H7 (cell line): ENCODE measurements around the gene VAV1. TPM values are rescaled to one million over a fixed set of nuclear protein-coding genes. Genes with fewer than 3 reads are reported as not detected.
"Not testable (repeated sequence)": the region's sequence is repeated elsewhere in the genome, so short reads cannot be mapped to it uniquely, and the experiment has no call there.

Source experiments
- DNase-seq: peaks from one replicate; pipeline ENCODE4 v3.0.0; 2012
- H3K27me3 ChIP-seq: 2 replicates; pipeline ENCODE4 v1.6.0; 2011; ENCODE audit warnings: mild to moderate bottlenecking, low read length; ENCODE audit not compliant: control insufficient read depth, insufficient read depth
- H3K36me3 ChIP-seq: replicated peaks from 2 replicates; pipeline ENCODE4 v1.5.1; 2011; ENCODE audit warnings: low read length; ENCODE audit not compliant: control insufficient read depth, insufficient read depth
- H3K4me3 ChIP-seq: 2 replicates; pipeline ENCODE4 v1.5.1; 2011; ENCODE audit warnings: low read depth, mild to moderate bottlenecking, control low read depth, low read length, moderate library complexity; ENCODE audit not compliant: insufficient read depth
- total RNA-seq: library from RNA; depleted of rRNA; stranded (reverse); fragments of >200 nt; shearing (Covaris generic); gene quantifications from 2 replicates; pipeline ENCODE4 v1.2.3, GENCODE V29; 2014

VAV1 gene
- total RNA-seq, 1 experiment from 2014 or later, result 9.5 TPM

DNA sequence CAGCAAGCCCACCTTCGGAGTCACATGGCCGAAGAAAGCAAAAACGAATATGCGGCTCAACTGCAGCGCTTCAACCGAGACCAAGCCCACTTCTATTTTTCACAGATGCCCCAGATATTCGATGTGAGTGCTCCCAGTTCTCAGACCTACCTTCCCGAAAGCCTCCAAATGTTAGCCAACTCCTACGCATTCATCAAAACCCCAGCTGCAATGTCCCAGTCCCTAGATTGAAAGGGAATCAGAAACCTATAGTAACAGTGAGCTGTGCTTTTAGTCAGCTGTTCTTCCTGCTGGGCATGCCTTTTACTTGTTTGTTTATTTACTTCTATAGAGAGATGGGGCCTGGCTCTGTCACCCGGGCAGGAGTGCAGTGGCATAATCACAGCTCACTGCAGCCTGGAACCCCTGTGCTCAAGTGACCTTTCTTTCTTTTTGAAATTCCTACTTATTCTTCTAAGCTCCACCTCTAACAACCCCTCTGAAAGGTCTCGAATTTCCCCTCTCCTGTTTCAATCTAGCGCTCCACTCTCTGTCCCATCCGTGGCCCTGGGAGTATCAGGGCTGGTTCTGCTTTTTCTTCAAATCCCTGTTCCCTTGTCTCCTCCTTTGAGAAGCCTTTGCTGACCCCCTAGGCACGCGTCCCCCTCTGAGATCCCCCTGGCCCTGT is 28.7 kb upstream of the VAV1 start:
- peaks cover 31% of the 10 kb centered on the region for H3K36me3 ChIP-seq
- no peak overlapping the region for H3K4me3 ChIP-seq
- DNase-seq, result peak; percentile 55
- H3K27me3 ChIP-seq, result no peaks in the 10 kb centered on the region

DNA sequence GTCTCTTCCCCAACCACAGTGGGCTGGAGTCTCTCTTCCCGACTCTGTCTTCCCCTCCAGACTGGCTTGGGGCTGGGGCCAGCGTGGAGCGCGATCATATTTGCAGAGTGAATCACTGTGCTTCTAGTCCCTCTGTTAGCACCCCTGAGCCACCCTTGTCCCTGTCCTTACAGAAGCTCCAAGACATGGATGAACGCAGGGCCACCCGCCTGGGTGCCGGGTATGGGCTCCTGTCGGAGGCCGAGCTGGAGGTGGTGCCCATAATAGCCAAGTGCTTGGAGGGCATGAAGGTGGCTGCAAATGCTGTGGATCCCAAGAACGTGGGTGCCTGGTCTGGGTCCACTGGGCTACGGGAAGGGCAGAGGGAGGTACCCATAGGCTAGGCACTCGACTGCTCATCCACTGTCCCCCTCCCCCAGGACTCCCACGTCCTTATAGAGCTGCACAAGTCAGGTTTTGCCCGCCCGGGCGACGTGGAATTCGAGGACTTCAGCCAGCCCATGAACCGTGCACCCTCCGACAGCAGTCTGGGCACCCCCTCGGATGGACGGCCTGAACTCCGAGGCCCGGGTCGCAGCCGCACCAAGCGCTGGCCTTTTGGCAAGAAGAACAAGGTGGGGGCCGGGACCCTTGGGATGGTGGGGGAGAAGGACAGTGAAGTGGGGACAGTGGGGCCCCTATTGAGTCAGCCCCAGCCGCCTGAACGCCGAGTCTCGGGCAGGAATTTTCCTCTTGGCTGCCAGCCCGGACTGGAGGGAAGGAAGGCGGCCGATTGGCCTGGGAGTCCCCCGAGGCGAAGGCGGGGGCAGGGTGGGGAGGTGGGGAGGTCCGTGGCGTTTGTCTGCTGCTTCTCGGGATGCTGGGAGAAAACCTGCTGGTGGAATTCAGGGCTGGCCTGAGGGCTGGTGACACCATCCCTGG is 27.9 kb upstream of the VAV1 start:
- Histone ChIP-seq H3K36me3 (peaks cover 36% of the 10 kb centered on the region), H3K27me3 (no peaks in the 10 kb centered on the region), H3K4me3 (no peak overlapping the region)
- peak; percentile 54 for DNase-seq

DNA sequence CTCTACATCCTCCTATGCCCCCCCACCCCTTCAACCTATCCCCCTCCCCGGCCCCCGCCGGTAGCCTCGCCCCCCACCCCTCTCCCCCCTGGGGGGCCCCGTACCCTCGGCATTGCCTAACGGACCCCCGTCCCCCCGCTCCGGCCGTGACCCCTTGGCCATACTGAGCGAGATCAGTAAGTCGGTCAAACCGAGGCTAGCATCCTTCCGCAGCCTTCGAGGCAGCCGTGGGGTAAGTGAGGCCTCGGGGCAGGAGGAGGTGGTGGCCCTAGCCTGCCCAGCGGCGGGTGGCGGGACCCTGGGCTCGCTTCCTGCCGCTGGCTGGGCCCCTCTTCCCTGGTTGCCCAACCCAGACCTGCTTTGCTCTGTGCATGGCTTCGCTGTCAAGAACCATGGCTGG is 26.5 kb upstream of the VAV1 start:
- peak; percentile 34 for DNase-seq
- Histone ChIP-seq H3K36me3 (peaks cover 42% of the 10 kb centered on the region), H3K4me3 (no peak overlapping the region), H3K27me3 (no peaks in the 10 kb centered on the region)

DNA sequence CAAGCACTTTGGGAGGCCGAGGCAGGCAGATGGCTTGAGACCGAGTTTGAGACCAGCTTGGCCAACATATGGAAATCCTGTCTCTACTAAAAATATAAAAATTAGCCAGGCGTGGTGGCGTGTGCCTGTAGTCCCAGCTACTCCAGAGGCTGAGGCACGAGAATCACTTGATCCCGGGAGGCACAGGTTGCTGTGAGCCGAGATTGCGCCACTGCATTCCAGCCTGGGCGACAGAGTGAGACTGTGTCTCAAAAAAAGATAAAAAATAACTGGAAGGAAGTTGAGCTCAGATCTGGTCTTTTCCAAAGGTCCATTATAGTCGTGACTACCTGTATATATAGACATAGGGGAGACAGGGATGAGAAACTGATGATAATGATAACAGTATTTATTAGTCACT is 24.0 kb upstream of the VAV1 start:
- peaks cover 41% of the 10 kb centered on the region for H3K36me3 ChIP-seq
- H3K4me3 ChIP-seq, DNase-seq, H3K27me3 ChIP-seq: not testable (repeated sequence)

DNA sequence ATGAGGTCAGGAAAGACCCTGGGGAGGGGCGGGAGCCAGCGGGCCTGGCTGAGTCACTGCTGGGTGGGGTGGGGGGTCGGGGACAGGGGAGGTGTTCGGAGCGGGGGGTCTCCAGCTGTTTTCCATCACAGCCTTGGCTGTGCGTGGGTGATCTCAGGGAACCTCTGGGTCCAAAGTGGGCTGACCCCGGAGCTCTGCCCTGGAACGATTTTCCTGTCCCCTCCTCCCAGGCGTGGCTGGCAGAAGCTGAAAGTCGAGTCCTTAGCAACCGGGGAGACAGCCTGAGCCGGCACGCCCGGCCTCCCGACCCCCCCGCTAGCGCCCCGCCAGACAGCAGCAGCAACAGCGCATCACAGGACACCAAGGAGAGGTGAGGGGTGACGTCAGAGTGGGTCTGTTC is 22.4 kb upstream of the VAV1 start:
- Histone ChIP-seq H3K27me3 (no peaks in the 10 kb centered on the region), H3K36me3 (peaks cover 35% of the 10 kb centered on the region), H3K4me3 (no peak overlapping the region)
- DNase-seq, result no peak

DNA sequence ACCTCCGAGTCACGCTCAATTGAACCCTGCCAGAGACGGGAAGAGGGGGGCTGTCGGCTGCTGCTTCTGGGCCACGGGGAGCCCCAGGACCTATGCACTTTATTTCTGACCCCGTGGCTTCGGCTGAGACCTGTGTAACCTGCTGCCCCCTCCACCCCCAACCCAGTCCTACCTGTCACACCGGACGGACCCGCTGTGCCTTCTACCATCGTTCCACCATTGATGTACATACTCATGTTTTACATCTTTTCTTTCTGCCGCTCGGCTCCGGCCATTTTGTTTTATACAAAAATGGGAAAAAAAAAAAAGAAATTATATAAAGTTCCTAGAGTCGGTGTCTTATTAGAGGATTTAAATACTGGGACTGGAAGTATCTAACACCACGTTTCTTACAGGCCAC is 21.3 kb upstream of the VAV1 start:
- no peaks in the 10 kb centered on the region for H3K27me3 ChIP-seq
- peaks cover 33% of the 10 kb centered on the region for H3K36me3 ChIP-seq
- H3K4me3 ChIP-seq, result no peak overlapping the region
- DNase-seq, result no peak

DNA sequence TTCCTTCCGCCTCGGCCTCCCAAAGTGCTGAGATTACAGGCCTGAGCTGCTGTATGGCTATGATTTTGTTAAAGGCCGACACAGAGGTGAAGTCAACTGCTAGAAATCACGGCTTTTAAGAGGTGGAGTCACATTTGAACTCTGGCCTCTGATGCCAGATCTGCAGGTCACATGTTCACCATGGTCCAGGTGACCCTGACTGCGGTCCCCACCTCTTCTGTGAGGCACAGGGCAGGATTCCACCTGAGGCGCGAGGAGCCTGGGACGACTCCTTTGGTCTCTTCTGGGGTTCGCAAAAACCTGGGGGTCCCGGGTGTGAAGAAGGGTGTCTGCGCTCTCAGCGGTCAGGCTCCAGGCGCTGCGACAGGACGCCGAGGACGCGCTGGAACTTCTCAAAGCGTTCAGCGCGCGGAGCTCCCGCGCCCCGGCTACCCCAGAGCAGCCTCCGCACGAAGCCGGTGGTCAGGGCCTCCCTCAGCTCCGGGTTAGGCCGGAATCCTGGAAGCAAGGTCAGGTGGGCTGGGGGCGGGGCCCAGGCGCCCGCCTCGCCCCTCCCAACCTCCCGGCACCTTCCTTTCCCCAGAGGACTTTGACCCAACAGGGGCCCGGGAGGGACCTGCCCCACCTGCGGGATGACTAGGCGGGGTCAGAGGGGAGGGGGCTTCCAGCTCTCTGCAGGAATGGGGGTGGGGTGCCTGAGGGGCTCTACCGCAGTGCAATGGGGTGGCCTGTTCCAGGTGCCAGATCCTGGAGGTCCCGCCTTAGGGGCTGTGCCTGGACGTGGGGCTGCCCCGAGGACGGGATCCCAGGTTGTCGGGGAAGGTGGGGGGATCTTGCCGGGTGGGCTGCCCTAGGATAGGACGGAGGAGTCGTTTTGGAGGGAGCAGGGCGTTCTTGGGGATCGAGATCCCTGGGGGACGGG is 20.0 kb upstream of the VAV1 start:
- peaks cover 26% of the 10 kb centered on the region for H3K36me3 ChIP-seq
- H3K27me3 ChIP-seq, result no peaks in the 10 kb centered on the region
- peak overlapping the region; percentile 39 for H3K4me3 ChIP-seq
- DNase-seq, result peak; percentile 97

DNA sequence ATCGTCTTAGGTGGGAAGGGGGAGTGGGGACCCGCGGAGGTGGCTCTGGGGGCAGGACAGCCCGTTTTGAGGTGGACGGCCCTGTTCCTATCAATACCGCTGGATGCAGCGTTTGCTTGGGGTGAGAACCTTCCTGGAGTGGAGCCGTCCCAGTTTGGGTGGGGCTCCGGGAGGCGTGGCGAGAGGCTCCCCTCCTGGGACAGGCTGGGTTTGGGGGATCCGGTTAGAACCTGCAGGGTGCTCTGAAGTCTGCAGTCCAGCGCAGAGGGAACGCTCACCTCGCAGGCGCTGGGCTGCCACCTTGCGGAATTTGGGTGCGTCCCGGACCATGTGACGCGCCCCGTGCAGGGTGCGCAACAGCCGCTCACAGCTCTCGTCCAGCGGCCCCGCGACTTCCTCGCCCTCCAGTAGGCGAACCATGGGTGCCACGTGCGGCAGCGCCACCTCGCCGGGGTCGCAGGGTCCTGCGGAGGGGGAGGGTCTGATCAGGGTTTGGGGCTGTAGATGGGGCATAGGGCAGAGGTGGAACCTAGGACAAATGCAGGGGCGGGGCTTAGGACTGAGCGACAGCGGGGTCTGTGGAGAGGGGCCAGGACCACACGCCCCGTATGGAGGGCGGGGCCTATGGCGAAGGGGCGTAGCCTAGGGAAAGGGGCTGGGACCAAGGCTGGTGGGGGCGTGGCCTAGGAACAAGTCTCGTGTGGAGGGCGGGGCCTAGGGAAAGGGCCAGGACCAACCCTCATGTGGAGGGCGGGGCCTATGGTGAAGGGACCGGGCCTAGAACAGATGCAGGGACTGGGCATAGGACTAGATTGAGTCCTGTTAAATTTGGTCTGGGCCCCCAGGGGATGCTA is 19.1 kb upstream of the VAV1 start:
- peaks cover 23% of the 10 kb centered on the region for H3K36me3 ChIP-seq
- peak overlapping the region; percentile 39 for H3K4me3 ChIP-seq
- no peaks in the 10 kb centered on the region for H3K27me3 ChIP-seq
- peak; percentile 99 for DNase-seq

DNA sequence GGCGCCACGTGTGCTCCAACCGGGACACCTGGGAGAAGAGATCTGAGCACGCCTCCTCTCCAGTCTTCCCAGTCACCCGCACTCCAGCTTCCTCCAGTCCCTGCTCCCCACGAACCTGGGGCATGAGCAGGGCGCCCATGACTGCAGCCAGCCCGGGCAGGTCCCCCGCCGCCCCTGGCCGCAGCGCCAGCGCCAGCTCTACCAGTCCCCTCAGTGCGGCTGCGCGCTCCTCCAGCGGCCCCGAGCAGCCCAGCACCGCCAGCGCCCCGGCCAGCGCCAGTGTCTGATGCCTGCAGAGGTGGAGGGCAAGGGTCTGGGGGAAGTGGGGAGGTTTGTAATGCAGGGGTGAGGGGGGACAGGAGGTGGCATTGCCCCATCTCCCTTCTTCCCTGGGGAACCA is 18.4 kb upstream of the VAV1 start:
- H3K27me3 ChIP-seq, result no peaks in the 10 kb centered on the region
- no peak for DNase-seq
- H3K4me3 ChIP-seq, result no peak overlapping the region
- peaks cover 22% of the 10 kb centered on the region for H3K36me3 ChIP-seq

DNA sequence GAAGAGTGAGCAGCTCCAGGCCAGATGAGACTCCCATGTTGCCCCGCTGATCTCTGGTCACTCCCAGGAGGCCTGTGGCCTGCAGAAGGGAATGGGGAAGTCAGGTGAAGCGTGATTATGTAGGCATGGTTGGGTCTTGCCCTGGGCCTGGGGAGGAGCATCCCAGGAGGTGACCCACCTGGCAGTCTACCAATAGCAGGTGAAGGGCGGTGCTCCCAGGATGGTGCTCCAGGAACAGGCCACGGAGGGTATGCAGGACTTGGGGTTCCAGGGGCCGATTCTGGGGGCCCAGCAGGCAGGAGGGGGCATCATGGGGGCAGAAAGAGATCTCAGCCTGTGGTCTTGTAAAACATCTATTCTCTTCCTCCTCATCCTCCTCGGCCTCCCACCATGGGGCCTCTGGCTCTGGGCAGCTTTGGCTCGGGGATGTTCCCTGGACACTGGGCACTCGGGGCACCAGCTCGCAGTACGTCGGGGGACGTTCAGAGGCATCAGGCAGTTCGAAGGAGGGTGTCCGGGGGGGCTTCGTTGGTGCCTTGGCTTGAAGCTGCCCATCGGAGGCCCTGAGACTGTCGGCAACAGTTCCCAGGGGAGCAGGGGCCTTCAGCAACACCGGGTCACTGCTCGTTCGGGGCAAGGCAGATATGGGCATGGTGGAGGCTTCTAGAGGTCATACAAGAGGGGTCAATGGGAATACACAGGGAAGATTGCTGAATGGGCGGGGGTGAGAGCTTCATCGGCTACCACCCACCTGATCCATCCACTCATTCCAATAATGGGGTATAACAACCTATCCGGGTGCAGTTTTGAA is 17.6 kb upstream of the VAV1 start:
- DNase-seq, result peak; percentile 22
- Histone ChIP-seq H3K36me3 (peaks cover 22% of the 10 kb centered on the region), H3K4me3 (no peak overlapping the region), H3K27me3 (no peaks in the 10 kb centered on the region)

DNA sequence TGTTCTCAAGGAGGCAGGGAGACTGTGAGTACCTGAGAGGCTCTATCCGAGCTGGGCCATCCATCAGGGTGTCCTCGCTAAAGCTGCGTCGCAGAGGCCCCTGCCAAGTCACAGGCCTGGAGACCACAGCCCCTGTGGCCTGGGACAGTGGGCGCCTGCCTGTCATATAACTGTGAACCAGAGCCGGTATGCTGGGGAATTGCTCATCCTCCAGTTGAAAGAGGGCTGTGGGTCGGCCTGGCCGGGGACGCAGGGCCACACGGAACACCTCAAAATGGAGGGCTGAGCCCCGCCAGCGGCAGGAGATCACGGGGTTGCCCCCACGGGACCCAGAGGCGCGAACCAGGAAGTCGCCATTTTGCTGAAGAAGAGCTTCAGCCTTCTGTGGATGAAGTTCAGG is 11.9 kb upstream of the VAV1 start:
- Histone ChIP-seq H3K27me3 (no peaks in the 10 kb centered on the region), H3K4me3 (no peak overlapping the region), H3K36me3 (peaks cover 11% of the 10 kb centered on the region)
- DNase-seq, result peak; percentile 26

DNA sequence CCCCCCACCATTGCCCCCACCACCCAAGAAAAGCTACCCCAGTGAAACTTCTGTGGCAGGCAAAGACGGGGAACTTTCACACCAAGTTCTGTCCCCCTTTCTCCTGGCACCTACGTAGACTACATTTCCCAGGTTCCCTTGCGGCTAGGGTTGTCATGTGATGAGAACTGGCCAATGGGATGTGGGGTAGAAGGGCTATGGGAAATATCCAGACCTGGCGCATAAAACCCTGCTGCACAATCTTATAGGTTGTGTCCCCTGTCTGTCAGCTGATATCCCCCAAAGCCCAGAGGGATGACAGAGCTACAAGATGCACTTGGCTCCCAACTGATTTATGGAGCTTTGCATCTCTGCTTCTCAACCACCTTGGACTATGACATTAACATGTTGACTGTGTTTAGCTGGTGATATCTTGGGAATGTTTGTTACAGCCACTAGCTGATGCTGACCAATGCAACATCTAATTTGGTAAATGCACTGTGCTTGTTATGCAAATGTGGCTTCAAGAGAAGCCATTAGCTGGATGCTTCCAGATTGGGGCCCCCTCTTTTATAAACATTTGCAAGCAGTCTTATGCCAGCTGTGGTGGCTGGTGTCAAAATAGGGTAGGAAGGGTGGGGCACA is 11.3 kb upstream of the VAV1 start:
- peaks cover 11% of the 10 kb centered on the region for H3K36me3 ChIP-seq
- no peak overlapping the region for H3K4me3 ChIP-seq
- no peaks in the 10 kb centered on the region for H3K27me3 ChIP-seq
- peak; percentile 80 for DNase-seq
